K562 (cell line): ENCODE data around the gene PRDM2. TPM values are rescaled to one million over a fixed set of nuclear protein-coding genes. Genes with fewer than 3 reads are reported as not detected.

Experiments
- ATAC-seq: fragments of 200-7000 bp; cut with Tn5 transposase; 3 replicates; pipeline ENCODE4 v1.9.1; 2020; ENCODE audit warnings: moderate library complexity
- BruUV-seq: library from RNA; stranded (reverse); fragments of 400-500 nt; replicated peaks from 2 replicates; lab custom pipeline; 2021; lab: Mats Ljungman, UMichigan
- CTCF ChIA-PET: fragments of 300-600 bp; formaldehyde crosslinking; extraction: SDS; loops from one replicate; lab custom pipeline; 2021; ENCODE audit warnings: low intra/inter-chr PET ratio; lab: Yijun Ruan, JAX
- POLR2A ChIA-PET: fragments of 300-600, 350-650 bp; sonication (Branson Sonifier 250); formaldehyde crosslinking; extraction: SDS; loops from one replicate; lab custom pipeline; 2021; ENCODE audit warnings: antibody characterized with exemption, inconsistent platforms; lab: Yijun Ruan, JAX
- DNase-seq, 4 experiments: peaks; one replicate each; pipeline versions ENCODE4 v3.0.0 to v3.0.0-alpha.2; 2011 to 2018; ENCODE audit warnings: low spot score in 3 of 4, mixed read lengths in 3 of 4; ENCODE audit errors: extremely low read depth in 1 of 4
- FAIRE-seq: peaks from 2 replicates; lab custom pipeline; 2011; peaks lifted over from hg19 to GRCh38; lab: Jason Lieb, UNC
- H2AFZ ChIP-seq: 2 replicates; pipeline ENCODE4 v1.6.0; 2011; ENCODE audit warnings: low read depth, low read length, control low read depth, inconsistent platforms
- H3K27ac ChIP-seq: fragments of 200-600 bp; 3 replicates; pipeline ENCODE4 v1.8.0; 2011; ENCODE audit warnings: low read depth, mild to moderate bottlenecking, control low read depth, inconsistent platforms, low read length, moderate library complexity, mixed read lengths; ENCODE audit errors: extremely low read depth
- H3K27me3 ChIP-seq, 2 experiments: fragments of 300-600 bp in 1 of 2; 2 replicates in 1 of 2; 3 replicates in 1 of 2; pipeline versions ENCODE4 v1.6.0 to v1.8.0; 2011; ENCODE audit warnings: inconsistent platforms in 2 of 2, low read length in 2 of 2, mild to moderate bottlenecking in 1 of 2, mixed read lengths in 1 of 2, moderate library complexity in 1 of 2; ENCODE audit not compliant: control insufficient read depth in 2 of 2, insufficient read depth in 2 of 2
- H3K36me3 ChIP-seq: fragments of 300-600 bp; 3 replicates; pipeline ENCODE4 v1.8.0; 2011; ENCODE audit warnings: mild to moderate bottlenecking, low read length, inconsistent platforms; ENCODE audit not compliant: control insufficient read depth, insufficient read depth
- H3K4me1 ChIP-seq, 2 experiments: fragments of 200-600 bp in 1 of 2; replicated peaks in 1 of 2; 2 replicates in 1 of 2; 3 replicates in 1 of 2; pipeline versions ENCODE4 v1.5.1 to v1.8.0; 2011; ENCODE audit warnings: inconsistent platforms in 2 of 2, low read length in 2 of 2, mild to moderate bottlenecking in 1 of 2, mixed read lengths in 1 of 2, moderate library complexity in 1 of 2; ENCODE audit not compliant: control insufficient read depth in 2 of 2, insufficient read depth in 2 of 2
- H3K4me2 ChIP-seq: 2 replicates; pipeline ENCODE4 v1.6.1; 2011; ENCODE audit warnings: low read length, control low read depth, inconsistent platforms, mixed read lengths; ENCODE audit not compliant: insufficient read depth
- H3K4me3 ChIP-seq: fragments of 200-600 bp; sonication (generic), shearing (Covaris generic); 2 replicates; pipeline ENCODE4 v1.5.1; 2016; ENCODE audit warnings: control low read depth, inconsistent platforms
- H3K79me2 ChIP-seq: fragments of 200-600 bp; 3 replicates; pipeline ENCODE4 v1.8.0; 2011; ENCODE audit warnings: low read length, inconsistent platforms; ENCODE audit not compliant: control insufficient read depth, insufficient read depth
- H3K9ac ChIP-seq, 2 experiments: 2 replicates each; pipeline versions ENCODE4 v1.6.0 to v1.6.1; 2011; ENCODE audit warnings: low read depth in 2 of 2, low read length in 2 of 2, control low read depth in 1 of 2, inconsistent platforms in 1 of 2, mild to moderate bottlenecking in 1 of 2, mixed read lengths in 1 of 2; ENCODE audit not compliant: insufficient read depth in 1 of 2
- H3K9me1 ChIP-seq: one replicate; pipeline ENCODE4 v1.6.0; 2011; ENCODE audit warnings: inconsistent platforms, mild to moderate bottlenecking, low read length, moderate library complexity; ENCODE audit not compliant: control insufficient read depth, insufficient read depth
- H3K9me3 ChIP-seq: replicated peaks from 2 replicates; pipeline ENCODE4 v1.5.1; 2011; ENCODE audit warnings: low read depth, low read length, inconsistent platforms; ENCODE audit not compliant: control insufficient read depth, insufficient read depth
- H4K20me1 ChIP-seq: replicated peaks from 2 replicates; pipeline ENCODE4 v1.6.1; 2011; ENCODE audit warnings: low read length, inconsistent platforms, mixed read lengths; ENCODE audit not compliant: control insufficient read depth, insufficient read depth
- CREB3L1 ChIP-seq: fragments of 450-650 bp; IDR thresholded peaks from 2 replicates; pipeline ENCODE4 v1.6.1; 2014; ENCODE audit warnings: low read depth, mild to moderate bottlenecking, moderate library complexity, borderline replicate concordance
- HDAC2 ChIP-seq: fragments of 450-650 bp; IDR thresholded peaks from 2 replicates; pipeline ENCODE4 v1.6.1; 2016; ENCODE audit warnings: mild to moderate bottlenecking
- HES1 ChIP-seq: fragments of 450-650 bp; IDR thresholded peaks from 2 replicates; pipeline ENCODE4 v1.6.1; 2016; ENCODE audit warnings: low read depth, mild to moderate bottlenecking, moderate library complexity
- TAF1 ChIP-seq: IDR thresholded peaks from 2 replicates; pipeline ENCODE4 v1.6.1; 2011; ENCODE audit warnings: mild to moderate bottlenecking, low read length, moderate library complexity; ENCODE audit not compliant: insufficient read depth, control insufficient read depth, severe bottlenecking; ENCODE audit errors: extremely low read depth
- ZBTB2 ChIP-seq: fragments of 450-650 bp; IDR thresholded peaks from 2 replicates; pipeline ENCODE4 v1.6.1; 2016; ENCODE audit warnings: antibody characterized with exemption
- ZNF143 ChIP-seq: sonication (generic); formaldehyde crosslinking; IDR thresholded peaks from 2 replicates; pipeline ENCODE4 v1.9.0; 2022; ENCODE audit warnings: mild to moderate bottlenecking, missing genetic modification reagents
- ZNF175 ChIP-seq: fragments of 200-800 bp; sonication (Bioruptor generic); IDR thresholded peaks from 2 replicates; pipeline ENCODE4 v1.6.1; 2016; ENCODE audit warnings: low read depth, mild to moderate bottlenecking, missing genetic modification characterization, missing compliant biosample characterization
- WGBS: fragments of 100-300 bp; shearing (Covaris generic); methylation state at CpG from one replicate; pipeline ENCODE4 v1.1.6; 2016; ENCODE audit warnings: low coverage, mixed read lengths; ENCODE audit not compliant: insufficient coverage; ENCODE audit errors: missing lambda C conversion rate; 5-methylcytosine and 5-hydroxymethylcytosine counted together
- in situ Hi-C: fragments of 300-500 bp; cut with MboI; formaldehyde crosslinking; loops from 4 replicates; pipeline ENCODE4 v1.15.0; 2018; ENCODE audit warnings: inconsistent platforms, mixed read lengths
- intact Hi-C: fragments of 100-400 bp; cut with micrococcal nuclease; formaldehyde crosslinking; loops from 2 replicates; pipeline ENCODE4 v1.14.2; 2022
- polyA plus RNA-seq, 8 experiments: library from polyadenylated mRNA; depleted of rRNA in 4 of 8; stranded (reverse) in 5 of 8; unstranded in 3 of 8; fragments of >200 nt; fragmentation: Nextera tagmentation in 2 of 8; fragmentation: Illumina TruSeq in 1 of 8; extraction: Ambion mirVana in 2 of 8; extraction: Trizol in 1 of 8; gene quantifications; 2 replicates each; pipeline versions ENCODE4 v1.2.1 to v1.2.3, GENCODE V29; 2011 to 2014; ENCODE audit warnings: inconsistent platforms in 1 of 8, missing spikeins in 1 of 8
- total RNA-seq, 7 experiments: library from RNA; depleted of rRNA in 6 of 7; stranded (reverse); fragments of >200 nt in 6 of 7; fragmentation: Illumina TruSeq in 2 of 7; extraction: Trizol in 2 of 7; gene quantifications; 2 replicates each; pipeline versions ENCODE4 v1.2.1 to v1.2.3, GENCODE V29; 2011 to 2021; ENCODE audit warnings: low replicate concordance in 1 of 7

PRDM2 gene
- total and polyA plus RNA-seq, 9 of the 15 experiments (the other 6 are each of a cell fraction or from before 2014, with no cell fraction given), result 5.4 to 27.6 (median 12.5) TPM

- in situ Hi-C loops, result no loop called here
- CTCF ChIA-PET, result no interaction called here
- no peaks in the 10 kb centered on the region for H3K79me2 ChIP-seq
Observed at GRCh38 chr1:13802782-13803545, 103.0 kb downstream of the PRDM2 start.

More at GRCh38 chr1:13802782-13803545, 103.0 kb downstream of the PRDM2 start:
- Histone ChIP-seq H3K4me2 (no peak overlapping the region), H3K4me1 (peaks cover 8 to 13% of the 10 kb centered on the region in 2 experiments; a peak in 3 of 5 replicates), H3K9ac (0 out of 4 replicates have a peak overlapping the region, but pooled peaks of 1 of the 2 experiments have one; percentile 29), H3K9me3 (no peaks in the 10 kb centered on the region), H4K20me1 (peaks cover 53% of the 10 kb centered on the region), H2AFZ (no peak overlapping the region), H3K4me3 (no peak overlapping the region), H3K36me3 (no peaks in the 10 kb centered on the region), H3K27ac (no peak overlapping the region), H3K27me3 (peaks cover 6 to 45% of the 10 kb centered on the region in 2 experiments; a peak in 4 of 5 replicates), H3K9me1 (peaks cover 4% of the 10 kb centered on the region)
- POLR2A ChIA-PET, result interaction anchor here (0.7 kb wide), 1 partner anchor 150 kb away, joined by 3 read pairs; no protein-coding TSS in a partner anchor
- no TSS peak for BruUV-seq
- intact Hi-C loops, result no loop called here
- WGBS, result 35% methylated on average over 19 of the region's 19 CpGs
- no peak for DNase-seq
- no peak for ATAC-seq
- TF ChIP-seq CREB3L1 (no peak), TAF1 (no peak), HDAC2 (no peak), ZNF143 (CRISPR knock-in tag) (no peak), HES1 (no peak), ZNF175 (CRISPR knock-in tag) (no peak), ZBTB2 (no peak)
- peak; percentile 29 for FAIRE-seq
